Psoas muscle (tissue), 8 donors: Measurements from ENCODE around the gene NT5DC3. TPM values are rescaled to one million over a fixed set of nuclear protein-coding genes. Genes with fewer than 3 reads are reported as not detected.

Source experiments
- ATAC-seq, 4 donors: fragments of 200-7000 bp; cut with Tn5 transposase; one replicate each; pipeline ENCODE4 v1.9.1; 2020; ENCODE audit warnings: moderate library complexity in 3 of 4, mild to moderate bottlenecking in 2 of 4
- DNase-seq, 2 donors: peaks; one replicate each; pipeline ENCODE4 v3.0.0-alpha.2; 2020
- H3K27ac ChIP-seq: fragments of 200-600 bp; one replicate; pipeline ENCODE4 v1.8.0; 2022
- H3K27me3 ChIP-seq, 3 donors: fragments of 200-600 bp in 1 of 3; one replicate each; pipeline versions ENCODE4 v1.6.1 to v1.8.0; 2013 to 2022; ENCODE audit warnings: low read length in 2 of 3, mild to moderate bottlenecking in 2 of 3, moderate library complexity in 1 of 3; ENCODE audit not compliant: insufficient read depth in 3 of 3
- H3K36me3 ChIP-seq, 2 donors: fragments of 200-600 bp in 1 of 2; one replicate each; pipeline versions ENCODE4 v1.6.1 to v1.8.0; 2013 to 2022; ENCODE audit warnings: low read depth in 1 of 2, mild to moderate bottlenecking in 1 of 2, moderate library complexity in 1 of 2; ENCODE audit not compliant: insufficient read depth in 1 of 2
- H3K4me1 ChIP-seq: fragments of 200-600 bp; one replicate; pipeline ENCODE4 v1.8.0; 2022
- H3K4me3 ChIP-seq: fragments of 200-600 bp; one replicate; pipeline ENCODE4 v1.8.0; 2022; ENCODE audit warnings: mild to moderate bottlenecking
- H3K9me3 ChIP-seq: fragments of 200-600 bp; one replicate; pipeline ENCODE4 v1.8.0; 2022
- CTCF ChIP-seq: fragments of 200-600 bp; IDR thresholded peaks from one replicate; pipeline ENCODE4 v1.8.0; 2022; ENCODE audit warnings: antibody characterized with exemption
- WGBS, 3 donors: extraction: QIAGEN DNeasy Blood & Tissue Kit; methylation state at CpG; one replicate each; pipeline versions ENCODE4 v1.1.6 to v1.1.7; 2013; 5-methylcytosine and 5-hydroxymethylcytosine counted together
- intact Hi-C, 2 donors: fragments of 100-400 bp; cut with DNase I; formaldehyde crosslinking; loops; one replicate each; pipeline versions ENCODE4 v1.11.0 to v1.14.2; 2022
- polyA plus RNA-seq, 3 donors: library from polyadenylated mRNA; stranded (reverse); fragments of 200-250 nt; gene quantifications; one replicate each; pipeline ENCODE4 v1.2.3, GENCODE V29; 2013
- total RNA-seq, 4 donors: library from RNA; stranded (reverse); fragmentation: NEBNext Ultra II Directional in 2 of 4; extraction: Animal tissue kit (Norgen Biotek cat#: 25700) in 2 of 4; gene quantifications; one replicate each; pipeline versions ENCODE4 v1.2.1 to v1.2.4, GENCODE V29; 2021 to 2023
- donor health status: healthy with polysubstance abuse.
- donor health status: DM: no; HTN: no; CAD: no; lungs with moderate emphysema.
- donor health status: Bipolar disorder and iron deficiency.
- donor health status: healthy.
- donor health status: DM: yes; HTN: yes; CAD: no.
- donor health status: DM: no; HTN: no; CAD: no.
- donor health status: DM: no; HTN: no; CAD: no.
- donor health status: DM: yes; HTN: yes; CAD: no.

Gene NT5DC3
- total and polyA plus RNA-seq, 7 donors, result 5.2 to 64.2 (median 16.2) TPM

DNA sequence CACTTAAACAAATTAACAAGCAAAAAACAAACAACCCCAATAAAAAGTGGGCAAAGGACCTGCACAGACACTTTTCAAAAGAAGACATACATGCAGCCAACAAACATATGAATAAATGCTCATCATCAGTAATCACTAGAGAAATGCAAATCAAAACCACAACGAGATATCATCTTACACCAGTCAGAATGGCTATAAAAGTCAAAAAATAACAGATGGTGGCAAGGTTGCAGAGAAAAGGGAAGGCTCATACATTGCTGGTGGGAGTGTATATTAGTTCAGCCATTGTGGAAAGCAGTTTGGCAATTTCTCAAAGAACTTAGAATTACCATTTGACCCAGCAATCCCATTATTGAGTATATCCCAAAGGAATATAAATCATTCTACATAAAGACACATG is 34.6 kb upstream of the NT5DC3 start:
- Histone ChIP-seq H3K36me3 (no peaks in the 10 kb centered on the region), H3K4me3 (no peak overlapping the region), H3K4me1 (no peaks in the 10 kb centered on the region), H3K27ac (no peak overlapping the region), H3K27me3 (no peaks in the 10 kb centered on the region), H3K9me3 (no peaks in the 10 kb centered on the region)
- intact Hi-C loops, result loop anchor here (5.0 to 10.0 kb wide), 5 partner anchors 52 to 232 kb away; no protein-coding TSS in a partner anchor
- TF ChIP-seq CTCF, result no peak
- DNase-seq, result no peak
- ATAC-seq, result no peak
- WGBS, 3 donors, result 0 to 31% (median 25%) methylated on average over 1 of the region's 1 CpG

DNA sequence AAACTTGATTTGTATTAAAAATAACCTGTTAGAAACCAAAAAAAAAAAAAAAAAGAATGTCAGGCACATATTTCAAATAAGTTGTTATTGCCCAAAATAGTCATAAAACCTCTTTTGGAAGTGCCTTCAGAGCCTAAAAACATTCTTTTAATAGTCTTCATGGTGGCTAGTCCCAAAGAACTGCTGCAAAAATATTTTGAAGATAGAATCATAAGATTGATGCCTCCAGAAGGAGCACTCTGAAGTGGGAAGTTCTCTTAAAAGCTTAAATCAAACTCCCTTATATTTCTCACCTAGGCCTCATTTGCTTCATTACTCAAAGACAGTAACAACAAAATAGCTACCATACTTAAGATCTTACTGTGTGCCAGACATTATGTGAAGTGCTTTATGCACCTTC is 27.2 kb upstream of the NT5DC3 start:
- H3K4me3 ChIP-seq, result no peak overlapping the region
- intact Hi-C loops, result loop anchor here in 1 of 2 donors (5.0 kb wide), 1 partner anchor 231 kb away; no protein-coding TSS in a partner anchor
- H3K4me1 ChIP-seq, result no peaks in the 10 kb centered on the region
- DNase-seq, result no peak
- H3K36me3 ChIP-seq, result no peaks in the 10 kb centered on the region
- TF ChIP-seq CTCF, result no peak
- H3K27me3 ChIP-seq, result no peaks in the 10 kb centered on the region
- H3K9me3 ChIP-seq, result no peaks in the 10 kb centered on the region
- no peak for ATAC-seq
- H3K27ac ChIP-seq, result no peak overlapping the region

GRCh38 chr12:103865151-103865730 is 24.2 kb upstream of the NT5DC3 start:
- no peaks in the 10 kb centered on the region for H3K9me3 ChIP-seq
- H3K4me3 ChIP-seq, result no peak overlapping the region
- no peaks in the 10 kb centered on the region for H3K27me3 ChIP-seq
- no peaks in the 10 kb centered on the region for H3K4me1 ChIP-seq
- ATAC-seq (no peak), DNase-seq (no peak)
- H3K36me3 ChIP-seq, result no peaks in the 10 kb centered on the region
- H3K27ac ChIP-seq, result no peak overlapping the region
- TF ChIP-seq CTCF, result no peak
- intact Hi-C loops, result loop anchor here in 1 of 2 donors (5.0 kb wide), 1 partner anchor 228 kb away; no protein-coding TSS in a partner anchor
- 45 to 68% (median 54%) methylated on average over 2 of the region's 2 CpGs for WGBS, 3 donors

- ATAC-seq, result no peak
- no peak for TF ChIP-seq CTCF
- 57 to 72% (median 61%) methylated on average over 6 of the region's 6 CpGs for WGBS, 3 donors
These were observed 23.7 kb upstream of the NT5DC3 start for GRCh38 chr12:103864710-103865109.

More at GRCh38 chr12:103864710-103865109, 23.7 kb upstream of the NT5DC3 start:
- H3K4me3 ChIP-seq, result no peak overlapping the region
- no peaks in the 10 kb centered on the region for H3K36me3 ChIP-seq
- intact Hi-C loops, result loop anchor here in 1 of 2 donors (5.0 kb wide), 1 partner anchor 227 kb away; no protein-coding TSS in a partner anchor
- DNase-seq, result no peak
- H3K9me3 ChIP-seq, result no peaks in the 10 kb centered on the region
- peaks cover 2% of the 10 kb centered on the region for H3K4me1 ChIP-seq
- H3K27me3 ChIP-seq, result no peaks in the 10 kb centered on the region
- no peak overlapping the region for H3K27ac ChIP-seq
